Measurements from ENCODE around the gene ENDOV.

Gene ENDOV

GRCh38 chr17:80473701-80474100 lies 58.7 kb downstream of the ENDOV start:
- no peak overlapping the region for H3K27ac ChIP-seq (ENCODE audit: insufficient read depth in 1 of 2, low read depth in 1 of 2, low read length in 2 of 2, poor library complexity in 1 of 2, severe bottlenecking in 2 of 2)
- no peaks in the 10 kb centered on the region for H3K36me3 ChIP-seq (ENCODE audit: control insufficient read depth in 4 of 4, insufficient read depth in 4 of 4, low read length in 3 of 4)
- ChIA-PET CTCF (interaction anchor here (1.3 to 2.4 kb wide), 3 partner anchors 9 to 46 kb away, joined by 4 to 8 read pairs (median 5); no protein-coding TSS in a partner anchor), POLR2A (no interaction called here)
- no peak for DNase-seq
- 56% methylated on average over 4 of the region's 7 CpGs for WGBS (ENCODE audit: insufficient coverage)
- H3K4me1 ChIP-seq (ENCODE audit: control extremely low read depth in 1 of 4, control insufficient read depth in 4 of 4, insufficient read depth in 4 of 4, low read length in 3 of 4): peaks cover 0 to 43% (median 42%) of the 10 kb centered on the region in 4 experiments
- no peaks in the 10 kb centered on the region for H3K9me3 ChIP-seq (ENCODE audit: control extremely low read depth in 1 of 5, control insufficient read depth in 4 of 5, insufficient read depth in 2 of 5, low read depth in 1 of 5, low read length in 4 of 5)
- peaks cover 0 to 100% (median 44%) of the 10 kb centered on the region in 5 experiments for H3K27me3 ChIP-seq (replicated peaks in 2 of 5; ENCODE audit: control insufficient read depth in 4 of 5, insufficient read depth in 5 of 5, low read length in 4 of 5)
- no peak overlapping the region for H3K4me3 ChIP-seq (ENCODE audit: control insufficient read depth in 1 of 7, extremely low read depth in 1 of 7, insufficient read depth in 4 of 7, low read depth in 2 of 7, low read length in 6 of 7)

GRCh38 chr17:80474231-80474960 lies 59.4 kb downstream of the ENDOV start:
- no peaks in the 10 kb centered on the region for H3K9me3 ChIP-seq (ENCODE audit: control extremely low read depth in 1 of 5, control insufficient read depth in 4 of 5, insufficient read depth in 2 of 5, low read depth in 1 of 5, low read length in 4 of 5)
- H3K36me3 ChIP-seq (ENCODE audit: control insufficient read depth in 4 of 4, insufficient read depth in 4 of 4, low read length in 3 of 4): no peaks in the 10 kb centered on the region
- 14% methylated on average over 15 of the region's 16 CpGs for WGBS (ENCODE audit: insufficient coverage)
- H3K27me3 ChIP-seq (replicated peaks in 2 of 5; ENCODE audit: control insufficient read depth in 4 of 5, insufficient read depth in 5 of 5, low read length in 4 of 5): peaks cover 0 to 100% (median 48%) of the 10 kb centered on the region in 5 experiments
- POLR2A ChIA-PET: no interaction called here
- peak overlapping the region in 1 of 7 experiments; percentile 36 for H3K4me3 ChIP-seq (ENCODE audit: control insufficient read depth in 1 of 7, extremely low read depth in 1 of 7, insufficient read depth in 4 of 7, low read depth in 2 of 7, low read length in 6 of 7)
- H3K27ac ChIP-seq (ENCODE audit: insufficient read depth in 1 of 2, low read depth in 1 of 2, low read length in 2 of 2, poor library complexity in 1 of 2, severe bottlenecking in 2 of 2): no peak overlapping the region
- CTCF ChIA-PET: interaction anchor here (0.7 to 2.4 kb wide), 4 partner anchors 8 to 46 kb away, joined by 4 to 8 read pairs (median 4); no protein-coding TSS in a partner anchor
- peaks cover 0 to 47% (median 44%) of the 10 kb centered on the region in 4 experiments for H3K4me1 ChIP-seq (ENCODE audit: control extremely low read depth in 1 of 4, control insufficient read depth in 4 of 4, insufficient read depth in 4 of 4, low read length in 3 of 4)
- DNase-seq: peak; percentile 49 to 82 (median 81)

- Histone ChIP-seq H3K9me3 (ENCODE audit: control extremely low read depth in 1 of 5, control insufficient read depth in 4 of 5, insufficient read depth in 2 of 5, low read depth in 1 of 5, low read length in 4 of 5) (no peaks in the 10 kb centered on the region), H3K4me3 (ENCODE audit: control insufficient read depth in 1 of 7, extremely low read depth in 1 of 7, insufficient read depth in 4 of 7, low read depth in 2 of 7, low read length in 6 of 7) (peak overlapping the region in 1 of 7 experiments; percentile 36), H3K27me3 (replicated peaks in 2 of 5; ENCODE audit: control insufficient read depth in 4 of 5, insufficient read depth in 5 of 5, low read length in 4 of 5) (peaks cover 0 to 100% (median 50%) of the 10 kb centered on the region in 5 experiments), H3K36me3 (ENCODE audit: control insufficient read depth in 4 of 4, insufficient read depth in 4 of 4, low read length in 3 of 4) (no peaks in the 10 kb centered on the region), H3K27ac (ENCODE audit: insufficient read depth in 1 of 2, low read depth in 1 of 2, low read length in 2 of 2, poor library complexity in 1 of 2, severe bottlenecking in 2 of 2) (no peak overlapping the region), H3K4me1 (ENCODE audit: control extremely low read depth in 1 of 4, control insufficient read depth in 4 of 4, insufficient read depth in 4 of 4, low read length in 3 of 4) (peaks cover 0 to 47% (median 44%) of the 10 kb centered on the region in 4 experiments)
- POLR2A ChIA-PET: interaction anchor here (0.9 kb wide), 1 partner anchor 69 kb away, joined by 3 read pairs; the partner anchor contains the start of gene RPTOR
- 4% methylated on average over 45 of the region's 55 CpGs for WGBS (ENCODE audit: insufficient coverage)
- CTCF ChIA-PET: interaction anchor here (0.7 to 1.2 kb wide), 3 partner anchors 9 to 22 kb away, joined by 3 to 4 read pairs (median 3); no protein-coding TSS in a partner anchor
- DNase-seq: no peak
These were observed 60.3 kb downstream of the ENDOV start for GRCh38 chr17:80474961-80475909.

- H3K9me3 ChIP-seq (ENCODE audit: control extremely low read depth in 1 of 5, control insufficient read depth in 4 of 5, insufficient read depth in 2 of 5, low read depth in 1 of 5, low read length in 4 of 5): no peaks in the 10 kb centered on the region
- ChIA-PET POLR2A (no interaction called here), CTCF (interaction anchor here (1.0 to 1.2 kb wide), 2 partner anchors 11 to 21 kb away, joined by 3 read pairs; no protein-coding TSS in a partner anchor)
- under 1% methylated on average over 117 of the region's 136 CpGs for WGBS (ENCODE audit: insufficient coverage)
- peaks cover 0 to 47% (median 44%) of the 10 kb centered on the region in 4 experiments for H3K4me1 ChIP-seq (ENCODE audit: control extremely low read depth in 1 of 4, control insufficient read depth in 4 of 4, insufficient read depth in 4 of 4, low read length in 3 of 4)
- peaks cover 0 to 100% (median 50%) of the 10 kb centered on the region in 5 experiments for H3K27me3 ChIP-seq (replicated peaks in 2 of 5; ENCODE audit: control insufficient read depth in 4 of 5, insufficient read depth in 5 of 5, low read length in 4 of 5)
- peak within 1 kb of the TSS in 4 of 7 experiments; percentile 31 to 59 (median 44) for H3K4me3 ChIP-seq (ENCODE audit: control insufficient read depth in 1 of 7, extremely low read depth in 1 of 7, insufficient read depth in 4 of 7, low read depth in 2 of 7, low read length in 6 of 7)
- DNase-seq: no peak
- no peaks in the 10 kb centered on the region for H3K36me3 ChIP-seq (ENCODE audit: control insufficient read depth in 4 of 4, insufficient read depth in 4 of 4, low read length in 3 of 4)
- no peak within 1 kb of the TSS for H3K27ac ChIP-seq (ENCODE audit: insufficient read depth in 1 of 2, low read depth in 1 of 2, low read length in 2 of 2, poor library complexity in 1 of 2, severe bottlenecking in 2 of 2)
These were observed 61.2 kb downstream of the ENDOV start, which contains the start of gene NPTX1 for GRCh38 chr17:80475910-80476876. Gene NPTX1, minus strand, starts transcription at chr17:80476607. Its CDS starts 161 bp downstream, at chr17:80476446.

DNA sequence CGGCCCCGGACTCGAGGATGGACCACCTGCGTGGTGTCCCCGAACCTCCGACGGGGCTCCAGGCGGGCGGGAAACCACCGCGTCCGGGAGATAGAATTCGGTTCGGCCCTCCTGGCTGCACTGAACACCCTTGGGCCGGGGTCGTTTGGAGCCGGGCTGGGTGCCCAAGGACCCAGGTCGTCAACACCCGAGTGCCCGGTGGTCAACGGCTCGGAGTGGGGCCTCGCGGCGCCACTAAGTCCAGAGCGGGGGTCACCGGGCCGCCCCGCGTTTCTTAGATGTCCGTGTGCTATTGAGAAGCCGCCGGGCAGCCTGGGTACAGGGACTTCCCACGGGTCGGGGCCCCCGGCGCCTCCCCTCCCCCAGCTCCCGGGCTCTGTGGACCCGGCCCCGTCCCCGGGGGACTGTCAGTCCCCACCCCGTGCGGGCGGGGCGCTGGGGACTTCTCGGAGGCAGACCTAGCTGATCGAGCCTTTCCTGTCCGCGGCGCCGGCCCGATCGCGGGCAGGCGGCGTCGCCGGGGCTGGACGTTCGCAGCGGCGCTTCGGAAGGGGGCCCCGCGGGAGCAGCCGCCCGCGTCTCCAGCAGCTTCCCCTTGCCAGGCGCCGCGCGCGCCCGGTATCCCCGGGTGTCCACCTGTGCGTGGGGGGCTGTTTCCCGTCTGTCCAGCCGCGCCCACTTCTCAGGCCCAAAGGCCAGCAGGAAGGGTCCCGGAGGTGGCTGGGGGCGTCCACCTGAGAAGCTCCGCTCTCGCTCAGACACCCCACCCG lies 62.1 kb downstream of the ENDOV start:
- DNase-seq: no peak
- Histone ChIP-seq H3K9me3 (ENCODE audit: control extremely low read depth in 1 of 5, control insufficient read depth in 4 of 5, insufficient read depth in 2 of 5, low read depth in 1 of 5, low read length in 4 of 5) (no peaks in the 10 kb centered on the region), H3K4me1 (ENCODE audit: control extremely low read depth in 1 of 4, control insufficient read depth in 4 of 4, insufficient read depth in 4 of 4, low read length in 3 of 4) (peaks cover 0 to 47% (median 44%) of the 10 kb centered on the region in 4 experiments), H3K4me3 (ENCODE audit: control insufficient read depth in 1 of 7, extremely low read depth in 1 of 7, insufficient read depth in 4 of 7, low read depth in 2 of 7, low read length in 6 of 7) (peak overlapping the region in 4 of 7 experiments; percentile 19 to 40 (median 28)), H3K27ac (ENCODE audit: insufficient read depth in 1 of 2, low read depth in 1 of 2, low read length in 2 of 2, poor library complexity in 1 of 2, severe bottlenecking in 2 of 2) (no peak overlapping the region), H3K36me3 (ENCODE audit: control insufficient read depth in 4 of 4, insufficient read depth in 4 of 4, low read length in 3 of 4) (no peaks in the 10 kb centered on the region), H3K27me3 (replicated peaks in 2 of 5; ENCODE audit: control insufficient read depth in 4 of 5, insufficient read depth in 5 of 5, low read length in 4 of 5) (peaks cover 0 to 100% (median 46%) of the 10 kb centered on the region in 5 experiments)
- WGBS (ENCODE audit: insufficient coverage): 1% methylated on average over 59 of the region's 84 CpGs
- ChIA-PET CTCF (interaction anchor here (1.6 kb wide), 1 partner anchor 98 kb away, joined by 4 read pairs; no protein-coding TSS in a partner anchor), POLR2A (no interaction called here)
